GM20431 (cell line): ENCODE results near the gene ADAM8.

Experiments
- in situ Hi-C: fragments of 300-500 bp; cut with MseI, MboI; formaldehyde crosslinking; loops from one replicate; pipeline ENCODE4 v1.15.0; 2020; ENCODE audit warnings: low sequenced_read_pairs; ENCODE audit not compliant: unreplicated experiment

The ADAM8 gene

GRCh38 chr10:133283931-133284330 is 7.3 kb upstream of the ADAM8 start:
- in situ Hi-C loops = no loop called here

GRCh38 chr10:133282846-133283390 is 6.2 kb upstream of the ADAM8 start:
- in situ Hi-C loops = no loop called here

GRCh38 chr10:133281628-133282372 is 5.1 kb upstream of the ADAM8 start:
- in situ Hi-C loops = no loop called here

GRCh38 chr10:133281084-133281483 is 4.4 kb upstream of the ADAM8 start:
- in situ Hi-C loops = no loop called here

GRCh38 chr10:133280391-133281059 is 3.9 kb upstream of the ADAM8 start:
- in situ Hi-C loops = no loop called here

- in situ Hi-C loops = no loop called here
Measured at GRCh38 chr10:133279326-133280226, 2.9 kb upstream of the ADAM8 start.

GRCh38 chr10:133278577-133279265 is 2.1 kb upstream of the ADAM8 start:
- in situ Hi-C loops = no loop called here

- in situ Hi-C loops = no loop called here
Measured at GRCh38 chr10:133277993-133278576, 1.4 kb upstream of the ADAM8 start.

GRCh38 chr10:133277277-133277992 is 767 bp upstream of the ADAM8 start:
- in situ Hi-C loops = no loop called here

- in situ Hi-C loops = no loop called here
Measured at GRCh38 chr10:133276100-133276434, 601 bp downstream of the ADAM8 start.

- in situ Hi-C loops = no loop called here
Measured at GRCh38 chr10:133275684-133276092, 980 bp downstream of the ADAM8 start.

GRCh38 chr10:133274751-133275683 is 1.7 kb downstream of the ADAM8 start:
- in situ Hi-C loops = no loop called here

GRCh38 chr10:133273534-133274143 is 3.0 kb downstream of the ADAM8 start:
- in situ Hi-C loops = no loop called here

GRCh38 chr10:133272964-133273420 is 3.7 kb downstream of the ADAM8 start:
- in situ Hi-C loops = no loop called here

- in situ Hi-C loops = no loop called here
Measured at GRCh38 chr10:133272301-133272963, 4.2 kb downstream of the ADAM8 start.

- in situ Hi-C loops = no loop called here
Measured at GRCh38 chr10:133271521-133272300, 5.0 kb downstream of the ADAM8 start.
